Measurements from ENCODE around the gene APP.

DNA sequence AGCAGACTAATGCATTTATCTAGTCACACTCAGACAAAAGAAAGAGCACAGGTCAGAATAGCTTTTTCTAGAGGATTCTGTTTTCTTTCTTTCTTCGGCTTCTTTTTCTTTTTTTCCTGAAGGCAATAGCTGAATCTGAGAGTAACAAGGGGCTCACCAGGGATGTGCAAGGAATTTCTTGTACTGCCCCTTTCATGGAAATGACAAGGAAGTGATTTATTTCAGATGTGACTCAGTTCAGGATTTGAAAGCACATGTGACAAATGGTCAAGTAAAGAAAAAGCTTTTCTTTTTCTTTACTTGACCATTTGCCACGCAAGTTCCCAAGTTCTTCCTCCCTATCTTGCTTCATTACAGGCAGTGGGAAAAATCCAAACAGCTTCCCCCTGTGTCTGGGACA lies 233.8 kb downstream of the APP start:
- TF ChIP-seq GTF2I (CRISPR knock-in tag; conservative IDR thresholded peaks at IDR 0.05) (no peak), ZNF232 (CRISPR knock-in tag; IDR thresholded peaks at IDR 0.05) (no peak), ZNF263 (CRISPR knock-in tag; IDR thresholded peaks at IDR 0.05; ENCODE audit: low read depth) (no peak), TEAD4 (CRISPR knock-in tag; IDR thresholded peaks at IDR 0.05) (no peak), SMAD3 (CRISPR knock-in tag; IDR thresholded peaks at IDR 0.05; ENCODE audit: borderline replicate concordance) (no peak)
- TF ChIP-seq, protein P1, sequence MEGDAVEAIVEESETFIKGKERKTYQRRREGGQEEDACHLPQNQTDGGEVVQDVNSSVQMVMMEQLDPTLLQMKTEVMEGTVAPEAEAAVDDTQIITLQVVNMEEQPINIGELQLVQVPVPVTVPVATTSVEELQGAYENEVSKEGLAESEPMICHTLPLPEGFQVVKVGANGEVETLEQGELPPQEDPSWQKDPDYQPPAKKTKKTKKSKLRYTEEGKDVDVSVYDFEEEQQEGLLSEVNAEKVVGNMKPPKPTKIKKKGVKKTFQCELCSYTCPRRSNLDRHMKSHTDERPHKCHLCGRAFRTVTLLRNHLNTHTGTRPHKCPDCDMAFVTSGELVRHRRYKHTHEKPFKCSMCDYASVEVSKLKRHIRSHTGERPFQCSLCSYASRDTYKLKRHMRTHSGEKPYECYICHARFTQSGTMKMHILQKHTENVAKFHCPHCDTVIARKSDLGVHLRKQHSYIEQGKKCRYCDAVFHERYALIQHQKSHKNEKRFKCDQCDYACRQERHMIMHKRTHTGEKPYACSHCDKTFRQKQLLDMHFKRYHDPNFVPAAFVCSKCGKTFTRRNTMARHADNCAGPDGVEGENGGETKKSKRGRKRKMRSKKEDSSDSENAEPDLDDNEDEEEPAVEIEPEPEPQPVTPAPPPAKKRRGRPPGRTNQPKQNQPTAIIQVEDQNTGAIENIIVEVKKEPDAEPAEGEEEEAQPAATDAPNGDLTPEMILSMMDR (IDR thresholded peaks at IDR 0.05) = no peak
- TF ChIP-seq, protein P2, sequence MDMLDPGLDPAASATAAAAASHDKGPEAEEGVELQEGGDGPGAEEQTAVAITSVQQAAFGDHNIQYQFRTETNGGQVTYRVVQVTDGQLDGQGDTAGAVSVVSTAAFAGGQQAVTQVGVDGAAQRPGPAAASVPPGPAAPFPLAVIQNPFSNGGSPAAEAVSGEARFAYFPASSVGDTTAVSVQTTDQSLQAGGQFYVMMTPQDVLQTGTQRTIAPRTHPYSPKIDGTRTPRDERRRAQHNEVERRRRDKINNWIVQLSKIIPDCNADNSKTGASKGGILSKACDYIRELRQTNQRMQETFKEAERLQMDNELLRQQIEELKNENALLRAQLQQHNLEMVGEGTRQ (CRISPR knock-in tag; IDR thresholded peaks at IDR 0.05) = no peak
- TF ChIP-seq, protein P3, sequence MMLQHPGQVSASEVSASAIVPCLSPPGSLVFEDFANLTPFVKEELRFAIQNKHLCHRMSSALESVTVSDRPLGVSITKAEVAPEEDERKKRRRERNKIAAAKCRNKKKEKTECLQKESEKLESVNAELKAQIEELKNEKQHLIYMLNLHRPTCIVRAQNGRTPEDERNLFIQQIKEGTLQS (CRISPR knock-in tag; conservative IDR thresholded peaks at IDR 0.05) = no peak
